GM21528 (cell line): ENCODE measurements around the gene PERM1.
"Not testable (repeated sequence)": the region's sequence is repeated elsewhere in the genome, so short reads cannot be mapped to it uniquely, and the experiment has no call there.

ENCODE experiments used
- ATAC-seq: cut with Tn5 transposase; IDR thresholded peaks from one replicate; pipeline ENCODE4 v1.9.1; 2021; ENCODE audit warnings: mild to moderate bottlenecking, moderate library complexity; ENCODE audit not compliant: unreplicated experiment, low FRiP score

PERM1 gene

GRCh38 chr1:951364-951763 is 30.5 kb downstream of the PERM1 start:
- no peak for ATAC-seq

- no peak for ATAC-seq
These were observed 31.0 kb downstream of the PERM1 start for GRCh38 chr1:950881-951280.

- ATAC-seq = no peak
These were observed 31.6 kb downstream of the PERM1 start for GRCh38 chr1:950268-950667.

DNA sequence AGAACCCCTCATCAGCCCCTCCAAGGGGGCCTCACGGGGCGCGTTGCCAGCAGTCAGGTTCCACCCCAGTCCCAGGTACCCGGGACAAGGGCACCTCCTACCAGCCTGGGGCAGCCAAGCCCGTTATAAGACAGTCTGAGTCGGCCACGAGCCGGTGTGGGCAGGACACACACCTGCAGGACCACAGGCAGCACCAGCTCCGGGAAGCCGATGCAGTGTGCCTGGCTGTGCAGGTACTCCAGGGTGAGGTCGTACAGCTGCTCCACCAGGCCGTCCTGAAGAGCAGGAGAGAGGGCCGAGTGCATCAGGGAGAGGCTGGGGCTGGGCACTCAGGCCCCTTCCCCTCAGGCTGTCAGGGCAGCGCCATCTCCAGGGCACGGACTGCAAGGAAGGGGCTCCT is 33.9 kb downstream of the PERM1 start:
- no peak for ATAC-seq

DNA sequence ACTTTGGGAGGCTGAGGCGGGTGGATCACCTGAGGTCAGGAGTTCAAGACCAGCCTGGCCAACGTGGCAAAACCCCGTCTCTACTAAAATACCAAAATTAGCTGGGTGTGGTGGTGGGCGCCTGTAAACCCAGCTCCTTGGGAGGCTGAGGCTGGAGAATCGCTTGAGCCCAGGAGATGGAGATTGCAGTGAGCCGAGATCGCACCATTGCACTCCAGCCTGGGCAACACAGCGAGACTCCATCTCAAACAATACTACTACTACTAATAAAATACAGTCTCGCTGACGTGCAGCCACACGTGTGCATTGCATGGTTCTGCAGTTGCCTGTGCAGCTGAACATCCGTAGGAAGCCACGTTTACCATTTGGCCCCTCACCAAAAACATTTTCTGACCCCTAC is 35.1 kb downstream of the PERM1 start:
- ATAC-seq = not testable (repeated sequence)

GRCh38 chr1:945688-946556 is 36.0 kb downstream of the PERM1 start:
- ATAC-seq = no peak

DNA sequence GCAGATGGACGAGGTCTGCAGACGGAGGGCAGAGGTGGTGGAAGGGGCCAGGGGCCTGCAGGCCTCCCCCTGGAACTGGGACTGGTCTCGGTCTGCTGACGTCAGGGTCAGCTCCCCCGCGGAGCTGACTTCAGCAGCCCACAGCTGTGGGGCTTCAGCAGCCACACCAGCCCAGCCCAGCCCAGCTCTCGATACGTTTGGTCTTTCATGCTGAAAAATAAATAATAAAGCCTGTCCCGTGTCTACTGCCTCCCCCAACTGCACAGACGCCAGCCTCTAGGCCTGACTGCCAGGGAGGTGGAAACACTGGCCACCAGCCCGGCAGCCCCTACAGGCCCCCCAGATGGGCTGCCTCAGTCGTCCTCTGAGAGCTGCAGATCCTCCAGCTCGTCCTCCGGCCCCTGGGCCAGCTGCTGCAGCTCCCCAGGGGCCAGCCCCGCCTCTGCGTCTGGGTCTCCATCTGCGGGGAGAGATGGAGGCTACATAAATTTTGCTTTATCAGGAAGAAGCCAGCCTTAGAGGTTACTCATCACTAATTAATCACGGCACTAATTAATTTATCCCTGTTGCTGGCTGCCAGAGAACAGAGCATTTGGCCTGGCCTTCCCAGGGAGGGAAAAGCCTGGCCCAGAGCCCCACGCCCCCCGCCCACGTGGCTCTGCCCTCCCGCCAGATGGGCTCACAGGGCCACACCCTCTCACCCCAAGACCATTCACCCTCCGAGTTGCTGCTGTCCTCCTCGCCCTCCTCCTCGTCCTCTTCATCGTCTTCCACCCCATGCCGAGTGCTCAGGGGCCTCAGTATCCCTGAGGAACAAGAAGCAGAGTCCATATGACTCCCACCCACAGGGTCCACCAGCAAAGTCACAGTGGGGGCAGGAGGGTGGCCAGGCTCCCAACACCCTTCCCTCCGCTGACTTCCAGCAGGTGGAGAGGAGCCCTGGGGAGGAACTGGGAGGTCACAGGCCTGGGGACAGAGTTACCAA is 37.3 kb downstream of the PERM1 start:
- ATAC-seq = no peak

DNA sequence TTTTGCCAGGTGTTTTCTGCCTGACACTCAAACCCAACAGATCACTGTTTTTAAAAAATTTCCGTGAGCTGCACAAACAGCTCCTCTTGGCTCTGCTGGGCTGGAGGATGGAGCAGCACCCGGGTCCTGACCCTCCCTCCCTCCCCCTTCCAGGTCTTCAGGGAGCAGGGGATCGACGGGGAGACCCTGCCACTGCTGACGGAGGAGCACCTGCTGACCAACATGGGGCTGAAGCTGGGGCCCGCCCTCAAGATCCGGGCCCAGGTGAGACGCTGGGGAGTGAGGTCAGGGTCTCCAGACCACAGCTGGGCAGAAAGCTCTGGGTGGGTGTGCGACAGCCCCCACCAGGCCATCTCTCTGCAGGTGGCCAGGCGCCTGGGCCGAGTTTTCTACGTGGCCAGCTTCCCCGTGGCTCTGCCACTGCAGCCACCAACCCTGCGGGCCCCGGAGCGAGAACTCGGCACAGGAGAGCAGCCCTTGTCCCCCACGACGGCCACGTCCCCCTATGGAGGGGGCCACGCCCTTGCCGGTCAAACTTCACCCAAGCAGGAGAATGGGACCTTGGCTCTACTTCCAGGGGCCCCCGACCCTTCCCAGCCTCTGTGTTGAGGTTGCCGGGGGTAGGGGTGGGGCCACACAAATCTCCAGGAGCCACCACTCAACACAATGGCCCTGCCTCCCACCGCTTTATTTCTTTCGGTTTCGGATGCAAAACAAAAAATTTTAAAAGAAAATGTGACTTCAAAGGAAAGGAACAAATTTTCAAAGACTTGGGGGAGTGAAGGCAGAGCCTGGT is 38.1 kb downstream of the PERM1 start:
- no peak for ATAC-seq

- ATAC-seq = no peak
These were observed 38.9 kb downstream of the PERM1 start for GRCh38 chr1:942864-943533.

DNA sequence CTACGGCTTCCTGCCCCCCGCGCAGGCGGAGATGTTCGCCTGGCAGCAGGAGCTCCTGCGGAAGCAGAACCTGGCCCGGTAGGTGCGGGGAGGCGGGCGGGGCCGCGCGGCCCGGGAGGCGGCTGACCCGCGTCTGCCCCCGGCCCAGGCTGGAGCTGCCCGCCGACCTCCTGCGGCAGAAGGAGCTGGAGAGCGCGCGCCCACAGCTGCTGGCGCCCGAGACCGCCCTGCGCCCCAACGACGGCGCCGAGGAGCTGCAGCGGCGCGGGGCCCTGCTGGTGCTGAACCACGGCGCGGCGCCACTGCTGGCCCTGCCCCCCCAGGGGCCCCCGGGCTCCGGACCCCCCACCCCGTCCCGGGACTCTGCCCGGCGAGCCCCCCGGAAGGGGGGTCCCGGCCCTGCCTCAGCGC is 39.5 kb downstream of the PERM1 start:
- no peak for ATAC-seq

- no peak for ATAC-seq
These were observed 40.1 kb downstream of the PERM1 start for GRCh38 chr1:941588-942383.

DNA sequence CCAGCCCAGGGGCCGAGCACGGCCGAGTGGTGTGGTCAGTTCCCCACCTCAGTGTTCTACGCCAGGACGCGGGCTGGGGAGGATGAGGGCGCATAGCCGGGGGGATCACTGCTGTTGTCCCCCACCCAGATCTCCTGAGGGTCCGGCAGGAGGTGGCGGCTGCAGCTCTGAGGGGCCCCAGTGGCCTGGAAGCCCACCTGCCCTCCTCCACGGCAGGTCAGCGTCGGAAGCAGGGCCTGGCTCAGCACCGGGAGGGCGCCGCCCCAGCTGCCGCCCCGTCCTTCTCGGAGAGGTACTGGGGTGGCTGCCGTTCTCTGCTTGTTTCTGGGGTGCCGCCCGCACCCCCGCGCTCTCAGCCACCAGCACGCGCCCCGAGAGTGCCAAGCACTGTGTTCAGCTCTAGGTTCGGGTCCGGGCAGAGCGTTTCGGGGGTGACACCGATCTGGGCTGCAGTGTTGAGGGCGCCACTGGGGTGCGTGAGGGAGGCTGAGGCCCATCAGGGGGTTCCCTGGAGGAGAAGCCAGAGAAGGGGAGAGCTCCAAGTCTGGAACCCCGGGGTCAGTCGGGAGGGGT is 40.8 kb downstream of the PERM1 start:
- no peak for ATAC-seq

DNA sequence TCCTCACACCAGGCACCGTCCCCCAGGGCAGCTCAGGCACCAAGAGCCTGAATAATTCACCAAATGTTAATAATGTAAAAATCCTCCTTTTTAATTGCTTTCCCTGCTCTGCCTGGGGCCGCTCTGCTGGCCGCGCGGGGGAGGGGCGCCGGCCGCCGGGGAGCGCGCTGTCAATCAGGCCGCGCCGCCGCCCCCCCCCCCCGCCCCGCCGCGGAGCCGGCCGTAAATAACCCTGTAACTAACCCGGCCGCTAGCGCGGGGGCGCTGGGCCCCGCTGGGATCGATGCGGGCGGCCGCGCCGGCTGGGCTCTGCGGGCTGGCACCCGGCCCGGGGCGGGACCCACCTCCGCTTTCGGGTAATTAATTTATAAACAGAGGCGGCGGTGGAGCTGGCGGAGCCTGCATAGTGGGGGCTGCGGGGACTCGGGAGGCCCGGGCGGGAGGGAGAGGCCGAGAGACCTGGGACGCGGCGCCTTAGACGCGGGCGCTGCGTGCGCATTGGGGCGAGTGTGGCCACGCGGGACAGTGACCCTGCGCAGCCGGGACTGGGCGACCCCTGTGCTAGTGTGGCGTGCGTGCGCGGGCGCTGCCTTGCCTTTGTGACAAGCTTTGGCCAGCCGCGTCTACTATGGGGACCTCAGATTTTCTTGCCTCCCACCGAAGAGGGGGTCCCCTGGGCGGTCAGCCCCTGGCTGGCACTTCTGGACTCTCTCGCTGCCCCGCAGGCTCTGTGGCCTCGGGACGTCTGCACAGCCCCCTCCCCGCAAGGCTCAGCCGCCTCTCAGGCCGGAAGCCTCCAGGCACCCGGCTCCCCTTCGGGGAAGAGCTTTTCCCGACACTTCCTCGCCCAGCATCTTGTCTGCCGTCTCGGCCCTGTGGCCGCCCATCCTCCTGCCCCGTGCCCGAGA is 41.5 kb downstream of the PERM1 start:
- ATAC-seq = no peak

DNA sequence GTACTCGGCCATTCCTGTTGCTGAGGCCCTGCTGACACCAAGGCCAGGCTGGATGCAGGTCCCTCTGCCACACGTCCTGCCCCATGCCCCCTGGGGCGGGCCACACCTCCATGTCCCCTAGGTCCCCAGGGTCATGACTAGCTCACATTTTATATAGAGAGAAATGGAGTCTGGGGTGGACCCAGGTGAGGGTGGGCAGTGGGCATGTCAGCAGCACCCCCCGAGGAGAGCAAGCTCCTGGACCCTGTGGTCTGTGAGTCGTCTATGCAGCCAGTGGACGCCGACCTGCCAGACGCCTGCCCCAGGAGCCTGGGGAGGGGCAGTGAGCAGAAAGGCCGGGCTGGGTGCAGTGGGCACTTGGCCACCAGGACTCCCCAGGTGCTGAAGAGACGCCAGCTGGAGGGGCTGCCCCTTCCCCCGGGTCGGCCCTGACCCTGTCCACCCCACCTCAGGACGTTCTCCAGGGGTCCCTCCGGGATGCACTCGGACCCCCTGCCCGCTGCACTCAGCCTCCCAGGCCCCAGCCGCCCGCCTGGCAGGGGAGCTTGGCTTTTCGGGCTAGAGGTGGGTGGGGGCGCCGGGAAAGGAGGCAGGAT is 42.3 kb downstream of the PERM1 start:
- ATAC-seq = no peak

GRCh38 chr1:938711-939489 is 43.0 kb downstream of the PERM1 start:
- no peak for ATAC-seq

DNA sequence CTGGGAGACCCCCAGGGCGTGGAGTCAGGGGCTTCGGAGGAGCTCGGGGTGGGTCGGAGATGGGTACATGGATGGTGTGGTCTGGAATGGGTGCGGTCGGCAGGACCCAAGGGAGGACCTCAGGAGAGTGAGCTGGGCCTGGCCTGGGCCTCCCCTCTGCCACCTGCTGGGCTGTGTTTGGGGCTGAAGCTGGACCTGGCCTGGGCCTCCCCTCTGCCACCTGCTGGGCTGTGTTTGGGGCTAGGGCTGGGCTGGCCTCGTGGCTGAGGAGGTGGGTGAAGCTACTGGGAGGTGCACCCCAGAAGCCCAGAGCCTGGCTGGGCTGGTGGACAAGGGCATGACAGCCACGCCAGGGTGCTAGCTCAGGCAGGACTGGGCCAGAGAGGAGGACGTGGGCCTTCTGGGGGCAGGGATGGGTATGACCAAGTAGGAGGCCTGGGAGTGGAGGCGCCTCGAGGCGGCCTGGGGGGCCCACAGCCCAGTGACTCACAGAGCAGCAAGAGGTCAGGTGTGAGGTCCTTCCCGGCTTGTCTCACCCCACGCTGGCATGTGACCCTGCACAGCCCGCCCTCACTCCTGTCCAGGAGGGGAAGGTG is 43.7 kb downstream of the PERM1 start:
- no peak for ATAC-seq
